GM18526 (cell line): ENCODE data around the gene RADIL.
A peak's percentile ranks its signal among the peaks of the same experiment; 100 is the strongest.

ENCODE experiments used
- POLR2A ChIP-seq: IDR thresholded peaks from 3 replicates; pipeline ENCODE4 v1.6.1; 2011; ENCODE audit not compliant: insufficient read length; ENCODE audit errors: extremely low read depth

Gene RADIL

DNA sequence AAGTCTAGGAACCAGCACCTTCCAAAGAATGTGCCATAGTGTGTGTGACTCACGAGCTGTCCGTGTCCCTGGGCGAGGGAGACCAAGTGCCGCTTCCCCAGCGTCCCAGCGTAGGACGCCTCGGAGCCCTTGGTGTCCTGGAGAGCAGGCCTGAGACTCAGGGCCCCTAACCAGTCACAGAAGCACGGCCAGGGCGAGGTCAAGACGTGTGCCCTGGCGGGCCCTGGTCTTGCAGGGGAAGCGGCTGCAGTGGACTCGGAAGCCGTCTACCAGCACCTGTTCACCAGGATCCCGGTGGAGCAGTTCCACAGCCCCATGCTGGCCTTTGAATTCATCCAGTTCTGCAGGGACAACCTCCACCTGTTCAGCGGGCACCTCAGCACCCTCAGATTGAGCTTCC is 97.5 kb downstream of the RADIL start:
- TF ChIP-seq POLR2A = no peak

DNA sequence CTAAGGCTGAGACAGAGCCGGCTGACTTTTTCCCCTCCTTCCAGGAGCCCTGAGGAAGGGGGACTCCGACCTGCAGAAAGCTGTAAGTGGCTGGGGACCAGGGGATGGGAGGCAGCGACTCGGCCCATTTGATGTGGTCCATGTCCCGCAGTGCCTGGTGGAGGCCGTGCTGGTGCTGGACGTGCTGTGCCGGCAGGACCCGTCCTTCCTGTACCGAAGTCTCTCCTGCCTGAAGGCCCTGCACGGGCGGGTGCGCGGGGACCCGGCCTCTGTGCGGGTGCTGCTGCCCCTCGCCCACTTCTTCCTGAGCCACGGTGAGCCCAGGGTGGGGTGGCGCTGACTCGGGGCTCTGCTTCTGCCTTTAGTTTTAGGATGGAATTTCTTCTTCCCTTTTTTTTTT is 98.1 kb downstream of the RADIL start:
- no peak for TF ChIP-seq POLR2A

DNA sequence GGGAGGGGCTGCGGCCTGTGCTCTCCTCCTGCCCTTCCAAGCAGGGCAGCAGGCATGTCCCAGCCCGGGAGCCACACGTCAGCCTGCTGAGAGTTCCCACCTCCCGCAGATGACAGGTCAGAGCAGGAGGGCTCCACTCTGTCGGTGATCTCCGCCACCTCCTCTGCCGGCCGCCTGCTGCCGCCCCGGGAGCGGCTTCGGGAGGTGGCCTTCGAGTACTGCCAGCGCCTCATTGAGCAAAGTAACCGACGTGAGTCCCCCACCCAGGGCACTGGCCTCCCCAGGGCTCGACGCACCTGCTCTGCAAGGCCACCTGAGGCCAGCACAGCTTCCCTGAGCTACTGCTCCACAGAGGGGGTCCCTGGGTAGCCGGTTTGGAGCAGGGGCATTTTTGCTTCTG is 98.7 kb downstream of the RADIL start:
- TF ChIP-seq POLR2A = no peak

GRCh38 chr7:4783762-4784351 is 99.7 kb downstream of the RADIL start:
- TF ChIP-seq POLR2A = no peak

- TF ChIP-seq POLR2A = no peak
These were observed 100.2 kb downstream of the RADIL start for GRCh38 chr7:4783292-4783652.

GRCh38 chr7:4782333-4783291 is 100.9 kb downstream of the RADIL start:
- no peak for TF ChIP-seq POLR2A

- no peak for TF ChIP-seq POLR2A
These were observed 102.0 kb downstream of the RADIL start for GRCh38 chr7:4781366-4782069.

DNA sequence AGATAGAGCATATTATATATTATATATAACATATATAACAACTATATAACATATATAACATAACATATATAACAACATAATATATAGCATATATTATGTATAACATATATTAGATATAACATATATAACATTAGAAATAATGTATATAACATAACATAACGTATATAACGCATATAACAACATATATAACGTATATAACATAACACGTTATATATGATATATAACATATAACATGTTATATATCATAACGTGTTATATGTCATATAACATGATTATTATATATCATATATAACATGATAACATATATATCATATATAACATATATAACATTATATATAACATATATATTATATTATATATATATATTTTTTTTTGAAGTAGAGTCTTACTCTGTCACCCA is 104.4 kb downstream of the RADIL start:
- TF ChIP-seq POLR2A = no peak

DNA sequence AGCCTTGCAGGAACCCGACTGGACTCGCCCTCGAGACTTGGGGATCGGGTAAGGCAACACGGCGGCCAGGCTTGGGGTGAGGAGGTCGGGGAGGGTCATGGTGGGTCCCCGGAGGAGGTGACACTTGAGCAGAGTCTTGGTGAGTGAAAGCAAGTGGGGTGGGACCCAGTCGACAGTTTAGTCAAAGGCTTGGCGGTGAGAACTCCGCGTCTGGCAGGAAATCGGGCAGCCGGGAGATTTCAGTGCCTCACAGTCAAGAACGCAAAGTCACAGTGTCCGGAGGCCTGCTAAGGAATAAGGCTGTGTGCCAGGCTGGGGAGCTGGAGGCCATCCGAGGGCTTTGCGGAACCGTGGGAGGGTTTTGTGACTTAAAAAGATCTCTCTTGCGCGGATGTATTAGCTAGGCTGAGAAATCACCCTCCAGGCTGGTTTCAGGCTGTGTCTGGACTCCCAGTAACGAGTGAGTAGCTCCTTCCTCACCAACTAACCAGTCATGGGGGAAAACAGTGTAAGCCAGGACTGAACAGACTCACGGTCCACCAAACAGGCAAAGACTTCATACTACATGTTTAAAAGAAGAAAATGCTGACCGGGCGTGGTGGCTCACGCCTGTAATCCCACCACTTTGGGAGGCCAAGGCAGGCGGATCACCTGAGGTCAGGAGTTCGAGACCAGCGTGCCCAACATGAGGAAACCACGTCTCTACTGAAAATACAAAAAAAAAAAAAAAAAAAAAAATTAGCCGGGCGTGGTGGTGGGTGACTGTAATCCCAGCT is 107.5 kb downstream of the RADIL start:
- no peak for TF ChIP-seq POLR2A

- TF ChIP-seq POLR2A = peak; percentile 86
These were observed 108.2 kb downstream of the RADIL start, which contains the start of gene AP5Z1 for GRCh38 chr7:4775250-4775847. Gene AP5Z1, plus strand, starts transcription at chr7:4775623. Its CDS starts 93 bp downstream, at chr7:4775716.

DNA sequence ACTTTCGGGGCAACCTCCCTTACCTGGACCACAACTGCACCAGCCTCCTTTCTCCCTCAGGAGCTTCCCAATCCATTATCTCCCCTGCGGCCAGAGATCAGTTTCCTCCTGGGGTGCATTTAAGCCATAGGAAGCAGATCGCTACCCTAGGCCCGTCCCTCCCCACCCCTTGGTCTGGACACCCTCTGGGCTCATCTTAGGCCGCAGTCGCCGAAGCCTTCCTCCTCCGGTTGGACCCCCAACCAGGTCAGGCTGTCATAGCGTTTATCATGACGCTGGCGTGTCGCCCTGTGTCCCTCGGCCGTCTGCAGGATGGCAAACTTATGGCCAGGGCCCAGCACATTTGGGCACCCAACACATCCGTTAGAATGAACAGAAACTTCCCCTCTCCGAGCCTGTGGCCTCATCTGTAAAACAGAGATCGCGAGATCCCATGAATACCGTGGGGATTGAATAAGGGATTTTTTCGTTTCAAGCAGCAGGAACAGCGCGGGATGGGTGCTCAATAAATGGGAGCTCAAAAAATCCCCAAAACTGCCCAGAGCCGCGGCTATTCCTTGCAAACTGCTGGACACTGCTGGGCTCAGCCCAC is 108.8 kb downstream of the RADIL start:
- no peak for TF ChIP-seq POLR2A

- TF ChIP-seq POLR2A = no peak
These were observed 109.5 kb downstream of the RADIL start for GRCh38 chr7:4774007-4774406.

DNA sequence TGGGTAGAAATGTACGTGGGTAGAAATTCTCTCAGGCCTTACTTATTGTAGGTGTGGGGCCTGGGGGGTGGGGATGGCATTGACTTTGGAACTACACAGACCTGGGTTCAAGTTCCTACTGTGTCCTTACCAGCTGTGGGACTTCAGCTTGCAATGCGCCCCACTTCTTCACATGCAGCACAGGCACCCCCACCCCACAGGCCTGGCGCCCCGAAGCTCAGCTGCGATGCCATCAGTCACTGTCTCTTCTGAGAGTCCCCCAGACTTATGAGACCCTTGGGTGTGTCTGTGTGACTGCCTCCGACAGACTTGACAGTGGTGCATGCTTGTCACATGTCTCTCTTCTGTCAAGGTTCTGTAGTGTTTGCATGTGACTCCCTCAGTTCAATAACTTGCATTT is 111.2 kb downstream of the RADIL start:
- TF ChIP-seq POLR2A = no peak

DNA sequence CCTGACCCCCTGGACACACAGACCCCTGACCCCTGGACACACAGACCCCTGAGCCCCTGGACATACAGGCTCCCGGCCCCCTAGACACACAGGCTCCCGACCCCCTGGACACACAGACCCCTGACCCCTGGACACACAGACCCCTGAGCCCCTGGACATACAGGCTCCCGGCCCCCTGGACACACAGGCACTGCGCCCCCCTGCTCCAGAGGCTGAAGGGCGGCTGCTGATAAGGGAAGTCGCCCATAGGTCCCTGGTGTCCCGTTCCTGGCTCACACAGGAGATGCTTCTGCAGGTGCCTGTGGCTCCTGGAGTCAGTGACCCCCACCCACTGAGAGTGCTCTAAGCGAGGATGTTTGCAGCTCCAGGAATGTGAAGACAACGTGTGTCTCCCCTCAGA is 111.8 kb downstream of the RADIL start:
- TF ChIP-seq POLR2A = no peak
